ENCODE measurements around the gene ZBTB7B. TPM values are rescaled to one million over a fixed set of nuclear protein-coding genes. Genes with fewer than 3 reads are reported as not detected.
A peak's percentile ranks its signal among the peaks of the same experiment; 100 is the strongest.

The ZBTB7B gene
- total and polyA plus RNA-seq, 9 of the 15 experiments (the other 6 are each of a cell fraction or from before 2014, with no cell fraction given): 0.04 to 46.5 (median 15.2) TPM

- TF ChIP-seq, protein P1, sequence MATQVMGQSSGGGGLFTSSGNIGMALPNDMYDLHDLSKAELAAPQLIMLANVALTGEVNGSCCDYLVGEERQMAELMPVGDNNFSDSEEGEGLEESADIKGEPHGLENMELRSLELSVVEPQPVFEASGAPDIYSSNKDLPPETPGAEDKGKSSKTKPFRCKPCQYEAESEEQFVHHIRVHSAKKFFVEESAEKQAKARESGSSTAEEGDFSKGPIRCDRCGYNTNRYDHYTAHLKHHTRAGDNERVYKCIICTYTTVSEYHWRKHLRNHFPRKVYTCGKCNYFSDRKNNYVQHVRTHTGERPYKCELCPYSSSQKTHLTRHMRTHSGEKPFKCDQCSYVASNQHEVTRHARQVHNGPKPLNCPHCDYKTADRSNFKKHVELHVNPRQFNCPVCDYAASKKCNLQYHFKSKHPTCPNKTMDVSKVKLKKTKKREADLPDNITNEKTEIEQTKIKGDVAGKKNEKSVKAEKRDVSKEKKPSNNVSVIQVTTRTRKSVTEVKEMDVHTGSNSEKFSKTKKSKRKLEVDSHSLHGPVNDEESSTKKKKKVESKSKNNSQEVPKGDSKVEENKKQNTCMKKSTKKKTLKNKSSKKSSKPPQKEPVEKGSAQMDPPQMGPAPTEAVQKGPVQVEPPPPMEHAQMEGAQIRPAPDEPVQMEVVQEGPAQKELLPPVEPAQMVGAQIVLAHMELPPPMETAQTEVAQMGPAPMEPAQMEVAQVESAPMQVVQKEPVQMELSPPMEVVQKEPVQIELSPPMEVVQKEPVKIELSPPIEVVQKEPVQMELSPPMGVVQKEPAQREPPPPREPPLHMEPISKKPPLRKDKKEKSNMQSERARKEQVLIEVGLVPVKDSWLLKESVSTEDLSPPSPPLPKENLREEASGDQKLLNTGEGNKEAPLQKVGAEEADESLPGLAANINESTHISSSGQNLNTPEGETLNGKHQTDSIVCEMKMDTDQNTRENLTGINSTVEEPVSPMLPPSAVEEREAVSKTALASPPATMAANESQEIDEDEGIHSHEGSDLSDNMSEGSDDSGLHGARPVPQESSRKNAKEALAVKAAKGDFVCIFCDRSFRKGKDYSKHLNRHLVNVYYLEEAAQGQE (IDR thresholded peaks at IDR 0.05; ENCODE audit: borderline replicate concordance): no peak
- TF ChIP-seq, protein P1 (CRISPR knock-in tag; IDR thresholded peaks at IDR 0.05; ENCODE audit: low read depth): 0 out of 2 replicates have a peak, but pooled peaks have one; percentile 45
- TF ChIP-seq CREB1 (IDR thresholded peaks at IDR 0.05) (no peak), CREB1 (CRISPR knock-in tag; IDR thresholded peaks at IDR 0.05) (no peak), ZNF57 (CRISPR knock-in tag; IDR thresholded peaks at IDR 0.05) (no peak), ZBTB40 (IDR thresholded peaks at IDR 0.05) (peak; percentile 49), ZBTB40 (CRISPR knock-in tag; IDR thresholded peaks at IDR 0.05) (no peak), SMAD2 (IDR thresholded peaks at IDR 0.05; ENCODE audit: low read depth, low read length) (no peak), ZNF79 (CRISPR knock-in tag; IDR thresholded peaks at IDR 0.05; ENCODE audit: low read depth) (no peak), ATF7 (IDR thresholded peaks at IDR 0.05) (no peak)
- TF ChIP-seq, protein P2, sequence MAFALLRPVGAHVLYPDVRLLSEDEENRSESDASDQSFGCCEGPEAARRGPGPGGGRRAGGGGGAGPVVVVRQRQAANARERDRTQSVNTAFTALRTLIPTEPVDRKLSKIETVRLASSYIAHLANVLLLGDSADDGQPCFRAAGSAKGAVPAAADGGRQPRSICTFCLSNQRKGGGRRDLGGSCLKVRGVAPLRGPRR (CRISPR knock-in tag; IDR thresholded peaks at IDR 0.05): no peak
Measured at GRCh38 chr1:155004352-155005075, 1.9 kb downstream of the ZBTB7B start (continued).

All from K562 (cell line).